ENCODE results near the gene URB1. TPM values are rescaled to one million over a fixed set of nuclear protein-coding genes. Genes with fewer than 3 reads are reported as not detected.

Gene URB1
- total and polyA plus RNA-seq, 9 donors: 7.6 to 29.6 (median 18.0) TPM

- DNase-seq: no peak
- H3K4me3 ChIP-seq: no peak overlapping the region
- TF ChIP-seq POLR2A (IDR thresholded peaks at IDR 0.05) (no peak), CTCF (IDR thresholded peaks at IDR 0.05) (no peak), EP300 (IDR thresholded peaks at IDR 0.05) (no peak)
- no peak overlapping the region for H3K27ac ChIP-seq
- H3K27me3 ChIP-seq: no peaks in the 10 kb centered on the region
- intact Hi-C loops (cut with DNase I): no loop called here
- H3K4me1 ChIP-seq (ENCODE audit: insufficient read depth): no peaks in the 10 kb centered on the region
- H3K36me3 ChIP-seq: no peaks in the 10 kb centered on the region
- no peaks in the 10 kb centered on the region for H3K9me3 ChIP-seq
- WGBS, 3 donors: 88 to 93% (median 89%) methylated on average over 5 of the region's 5 CpGs
Measured at GRCh38 chr21:32261929-32262328, 130.9 kb downstream of the URB1 start.

Small RNA genes lying within 50 kb of the gene (small RNA-seq; reads per million reads assigned to genes)
- gene SNORA80A: 22.8 reads per million, percentile 88 among the genes with 10 or more reads in this experiment

Other genes with a start within 250 kb of the URB1 start
- 10 to 100 TPM in 3 of 7 donors, 1 to 10 TPM in 4; 4.5 to 13.2 (median 9.8) TPM for gene MIS18A, start 114.0 kb downstream of the URB1 start, total RNA-seq
- 10 to 100 TPM in 1 of 2 donors, 1 to 10 TPM in 1; 7.4 to 11.0 TPM for gene MIS18A, start 114.0 kb downstream of the URB1 start, polyA plus RNA-seq
- gene MRAP, start 94.2 kb downstream of the URB1 start, total RNA-seq: 1 to 10 TPM in 5 of 7 donors, under 1 TPM in 1, not detected in 1; 0.58 to 9.2 (median 2.3) TPM
- gene MRAP, start 94.2 kb downstream of the URB1 start, polyA plus RNA-seq: 10 to 100 TPM in 1 of 2 donors, 1 to 10 TPM in 1; 1.9 to 67.5 TPM
- 100 to 1,000 TPM in 1 of 7 donors, 10 to 100 TPM in 6; 27.1 to 156 (median 49.6) TPM for gene EVA1C, start 19.7 kb upstream of the URB1 start, total RNA-seq
- gene EVA1C, start 19.7 kb upstream of the URB1 start, polyA plus RNA-seq: 10 to 100 TPM; 29.9 to 46.6 TPM
- 1 to 10 TPM in 6 of 7 donors, under 1 TPM in 1; 0.48 to 5.2 (median 1.7) TPM for gene TCP10L, start 192.5 kb upstream of the URB1 start, total RNA-seq
- gene TCP10L, start 192.5 kb upstream of the URB1 start, polyA plus RNA-seq: 1 to 10 TPM in 1 of 2 donors, under 1 TPM in 1; 0.59 to 2.9 TPM
- gene CFAP298, start 219.4 kb upstream of the URB1 start, total RNA-seq: 10 to 100 TPM; 18.6 to 39.5 (median 27.3) TPM
- 10 to 100 TPM; 28.0 to 29.6 TPM for gene CFAP298, start 219.4 kb upstream of the URB1 start, polyA plus RNA-seq